Astrocyte (in vitro differentiated cells and primary cell): ENCODE data around the gene SUGCT.

Experiments used
- CTCF ChIP-seq: IDR thresholded peaks from 2 replicates; pipeline ENCODE4 v1.5.1; 2011; ENCODE audit warnings: low read depth, mild to moderate bottlenecking, inconsistent platforms, low read length, moderate library complexity; ENCODE audit not compliant: insufficient read depth
- EZH2 ChIP-seq: IDR thresholded peaks from 2 replicates; pipeline ENCODE4 v1.6.1; 2012; ENCODE audit warnings: mild to moderate bottlenecking, low read length, inconsistent platforms; ENCODE audit not compliant: insufficient read depth

- TF ChIP-seq CTCF: no peak
- no peak for TF ChIP-seq EZH2
These were observed 750.7 kb downstream of the SUGCT start for GRCh38 chr7:40885503-40885902.
